ENCODE data around the gene B3GLCT.
"Not testable (repeated sequence)": the region's sequence is repeated elsewhere in the genome, so short reads cannot be mapped to it uniquely, and the experiment has no call there.

Gene B3GLCT

DNA sequence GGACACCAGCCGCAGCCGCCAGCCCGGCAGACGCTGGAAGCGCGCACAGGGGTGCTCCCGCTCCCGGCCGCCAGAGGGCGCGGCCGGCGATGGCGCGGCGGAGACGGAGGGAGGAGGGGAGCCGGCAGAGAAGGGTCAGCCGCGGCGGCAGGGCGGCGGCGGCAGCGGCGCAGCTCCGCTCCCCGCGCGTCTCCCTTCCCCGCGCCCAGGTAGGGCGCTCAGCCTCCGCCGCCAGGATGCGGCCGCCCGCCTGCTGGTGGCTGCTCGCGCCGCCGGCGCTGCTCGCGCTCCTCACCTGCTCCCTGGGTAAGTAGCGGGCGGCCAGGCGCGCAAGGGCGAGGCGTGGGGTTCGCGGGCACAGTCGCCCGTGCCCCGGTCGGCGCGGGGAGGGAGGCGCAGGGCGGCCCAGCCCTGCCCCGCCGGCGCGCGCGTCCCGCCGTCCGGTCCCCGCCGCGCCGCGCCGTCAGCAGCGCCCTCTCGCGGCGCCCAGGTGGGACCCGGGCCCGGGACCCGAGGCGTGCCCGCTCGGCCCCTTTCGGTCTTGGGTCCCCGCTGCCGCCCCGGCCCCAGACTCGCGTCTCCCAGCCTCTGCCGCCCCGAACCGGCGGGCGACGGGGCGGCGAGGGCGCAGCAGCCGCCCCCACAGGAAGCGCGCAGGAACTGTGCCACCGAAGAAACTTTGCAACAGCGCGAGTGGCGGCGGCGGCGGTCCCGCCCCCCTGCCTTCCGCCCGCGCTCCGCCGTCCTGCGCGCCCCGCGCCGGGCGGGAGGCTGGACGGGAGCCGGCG is at the start of gene B3GLCT:
TSS of gene B3GLCT (plus strand) at position 127 of the 788 bp plus-strand sequence. CDS start at position 237, 110 bp downstream.
- DNase-seq, result peak; percentile 65 to 67

DNA sequence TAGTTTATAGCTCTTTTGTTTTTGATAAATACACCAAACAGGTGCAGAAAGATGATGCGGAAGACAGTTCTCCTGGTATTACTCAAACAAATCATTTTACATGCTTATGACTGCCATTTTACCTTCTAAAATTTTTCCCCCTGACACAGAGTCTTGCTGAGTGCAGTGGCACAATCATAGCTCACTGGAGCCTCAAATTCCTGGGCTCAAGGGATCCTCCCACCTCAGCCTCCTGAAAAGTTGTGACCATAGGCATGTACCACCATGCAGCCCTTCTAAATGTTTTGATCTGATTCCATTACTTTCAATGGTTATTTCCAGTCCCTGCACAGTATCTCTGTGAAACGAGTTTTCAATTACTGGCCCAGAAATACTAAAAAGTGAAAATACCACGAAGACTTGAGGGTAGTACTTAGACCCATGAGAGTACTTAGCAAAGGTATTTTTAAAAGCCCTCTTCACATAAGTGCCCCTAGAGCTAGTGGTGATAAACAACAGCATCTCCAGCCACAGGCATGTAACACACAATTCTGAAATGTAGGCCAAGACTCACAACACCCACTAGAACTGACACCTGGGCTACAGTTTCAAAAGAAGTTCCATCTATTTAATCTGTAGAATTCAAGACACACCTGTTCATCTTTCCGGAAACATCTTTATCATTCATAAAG is 49.3 kb upstream of the B3GLCT start:
- DNase-seq, result no peak

DNA sequence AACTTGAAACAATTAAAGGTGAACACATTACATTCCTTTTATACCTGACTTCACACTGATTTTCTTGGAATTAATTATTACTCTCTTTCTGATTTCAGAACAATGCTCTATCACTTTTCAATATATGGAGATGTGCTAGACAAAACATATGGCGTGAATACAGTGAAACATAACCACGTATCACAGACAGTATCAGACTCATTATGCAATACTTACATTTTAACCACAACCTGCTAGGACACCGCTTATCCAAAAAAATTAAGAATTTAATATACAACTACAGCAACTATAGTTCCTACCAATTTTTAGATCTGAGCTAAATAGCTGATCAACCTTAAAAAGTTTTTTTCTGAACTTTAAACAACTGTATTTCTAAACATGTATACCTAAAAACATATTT is 47.9 kb upstream of the B3GLCT start:
- DNase-seq, result no peak

DNA sequence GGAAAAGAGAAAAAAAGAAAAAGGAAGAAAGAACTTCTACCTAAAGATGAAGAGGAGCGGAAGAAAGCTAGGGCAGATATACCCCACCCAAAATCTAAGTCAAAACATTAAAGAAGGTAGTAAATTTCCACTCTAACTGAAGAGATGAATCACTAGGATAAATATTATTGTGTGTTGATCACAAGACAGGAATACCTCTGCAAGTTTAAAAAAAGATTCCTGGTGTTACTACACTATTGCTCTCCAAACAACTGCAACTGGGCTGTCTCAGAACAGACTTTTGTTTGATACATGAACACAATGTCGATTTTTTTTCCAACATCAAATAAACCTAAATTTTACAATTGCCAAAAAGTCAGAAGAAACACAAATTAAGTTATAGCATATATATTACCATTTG is 44.8 kb upstream of the B3GLCT start:
- DNase-seq, result no peak

DNA sequence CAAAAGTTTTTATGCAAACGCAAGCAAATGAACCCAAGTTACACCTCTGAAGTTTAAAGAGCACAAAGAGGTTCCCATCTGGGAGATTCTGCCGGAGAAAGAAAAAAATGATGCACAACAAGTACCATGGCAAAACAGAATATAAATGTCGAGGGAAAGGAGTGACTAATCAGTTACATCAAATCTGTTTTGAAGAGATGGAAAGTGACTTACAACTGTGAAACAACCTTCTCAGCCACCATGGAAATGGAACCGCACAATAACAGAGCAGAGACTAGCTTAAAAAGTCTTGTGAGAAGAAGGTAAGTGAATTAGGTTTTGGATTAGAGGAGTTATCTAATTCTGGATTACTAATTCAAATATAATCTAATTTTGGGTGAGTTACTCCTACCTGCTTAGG is 40.5 kb upstream of the B3GLCT start:
- no peak for DNase-seq

DNA sequence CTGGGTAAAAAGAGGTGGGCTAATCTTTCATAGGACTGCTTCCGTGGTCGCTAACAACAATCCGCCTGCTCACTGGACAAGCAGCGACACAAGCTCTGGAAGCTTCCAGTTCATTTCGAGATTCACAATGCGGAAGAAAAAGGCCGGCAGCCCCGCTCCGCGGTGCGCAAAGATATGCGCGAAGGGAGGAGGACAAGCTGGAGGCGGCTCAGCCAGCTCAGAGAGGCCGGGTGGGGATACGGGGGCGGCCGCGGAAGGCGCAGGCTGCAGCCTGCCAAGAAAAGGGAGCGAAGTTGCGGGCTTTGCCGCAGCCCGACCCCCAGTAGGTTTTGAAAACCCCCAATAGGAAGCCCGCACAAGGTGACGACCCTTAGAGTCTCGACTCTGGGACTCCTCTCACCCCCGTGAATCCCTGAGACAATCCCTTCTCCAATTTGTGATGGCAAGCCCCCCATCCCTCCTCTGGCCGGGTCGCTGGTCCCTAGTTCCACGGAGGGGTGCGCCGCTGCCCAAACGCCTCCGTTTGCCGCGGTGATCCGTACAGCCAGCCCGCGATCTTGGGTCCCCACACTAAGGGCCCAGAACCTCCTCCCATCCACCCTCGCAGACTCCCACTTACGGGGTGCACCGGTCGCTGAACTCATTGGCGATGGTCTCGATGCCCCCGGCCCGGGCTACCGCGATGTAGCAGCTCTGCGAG is 38.8 kb upstream of the B3GLCT start:
- DNase-seq, result peak; percentile 56 to 61

DNA sequence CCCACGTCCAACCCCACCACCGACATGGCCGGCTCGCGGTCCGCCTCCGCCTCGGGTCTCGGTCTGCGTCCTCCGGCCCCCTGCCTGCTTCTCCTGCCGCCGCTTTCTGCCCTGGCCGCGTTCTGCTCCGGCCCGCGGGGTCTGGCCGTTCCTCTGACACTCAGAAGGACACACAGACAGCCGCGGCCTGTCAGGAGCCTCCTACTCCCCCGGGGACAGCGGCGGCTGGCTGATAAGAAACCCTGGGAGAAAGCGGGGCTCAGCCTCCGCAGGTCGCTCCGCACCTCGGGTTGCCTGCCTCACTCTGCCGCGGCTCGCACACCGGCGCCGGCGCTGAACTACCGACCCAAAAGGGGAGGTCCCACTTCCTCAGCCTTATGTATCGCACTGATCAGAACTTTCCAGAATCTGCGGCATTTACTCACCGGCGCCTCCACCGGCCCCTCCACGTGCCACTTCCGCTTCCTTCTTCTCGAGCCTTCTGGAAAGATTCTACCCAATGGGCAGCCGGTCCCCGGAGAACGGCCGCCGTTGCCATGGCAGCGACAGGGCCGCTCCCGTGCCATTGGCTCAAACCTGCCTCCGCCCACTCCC is 38.1 kb upstream of the B3GLCT start, which contains the start of gene HSPH1:
TSS of gene HSPH1 (minus strand) at position 348 of the 594 bp plus-strand sequence. CDS start at position 26, 322 bp downstream.
- DNase-seq, result peak; percentile 97 to 99

DNA sequence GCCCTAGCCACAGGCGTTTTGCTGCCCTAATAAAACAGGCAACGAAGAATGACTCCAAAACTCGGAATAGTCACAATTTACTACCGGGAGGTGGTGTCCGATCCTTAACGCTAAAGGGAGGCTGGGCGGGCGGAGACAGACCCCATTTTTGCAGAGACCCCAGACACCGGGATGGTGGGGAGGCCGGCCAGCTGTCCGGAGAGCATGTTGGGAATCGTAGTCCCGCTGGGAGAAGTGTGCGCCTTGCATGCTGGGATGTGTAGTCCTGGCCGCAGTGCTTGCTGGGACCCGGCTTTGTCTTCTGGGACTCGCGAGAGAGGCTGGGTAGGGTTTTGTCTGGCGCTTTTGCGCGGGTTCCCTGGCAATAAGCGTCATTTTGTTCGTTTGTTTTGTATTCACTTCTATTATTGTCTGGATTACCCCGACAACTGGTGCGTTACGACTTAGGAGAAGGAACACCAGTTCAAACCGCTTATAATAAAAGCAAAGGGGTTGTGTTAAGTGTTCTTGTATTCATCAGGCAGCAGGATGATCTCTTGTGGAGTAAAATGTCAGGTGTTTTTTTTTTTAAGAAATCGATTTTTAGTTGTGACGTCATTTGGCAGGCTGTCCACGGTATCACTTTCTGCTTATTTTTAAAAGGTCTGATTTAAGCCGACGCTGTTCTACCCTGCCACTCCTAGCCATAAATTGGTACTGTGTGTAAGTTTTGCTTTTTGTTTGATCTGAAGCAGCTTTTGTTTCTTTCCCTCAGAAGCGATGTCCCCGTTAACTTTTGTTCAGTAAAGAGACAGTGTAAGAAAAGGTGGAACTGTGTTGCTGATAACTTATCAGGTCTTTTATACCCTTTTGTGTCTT is 37.4 kb upstream of the B3GLCT start:
- peak; percentile 94 to 95 for DNase-seq

DNA sequence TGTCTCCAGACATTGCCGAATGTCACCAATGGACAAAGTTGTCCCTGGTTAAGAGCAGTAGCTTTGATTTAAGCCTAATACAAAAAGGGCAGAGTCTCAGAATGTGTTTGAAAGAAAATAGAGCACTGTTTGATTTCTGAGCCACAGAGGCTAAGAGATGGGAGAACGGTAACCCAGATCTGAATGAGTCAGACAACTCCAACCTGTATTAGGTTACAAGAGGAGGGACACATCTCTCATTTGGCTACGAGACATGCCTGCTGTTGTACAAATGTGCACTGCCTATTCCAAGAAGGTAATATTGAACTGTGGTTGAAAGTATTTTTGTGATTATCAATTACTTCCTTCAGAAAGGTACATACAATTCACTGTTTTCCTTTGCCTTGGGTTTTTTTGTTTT is 33.2 kb upstream of the B3GLCT start:
- DNase-seq, result no peak

DNA sequence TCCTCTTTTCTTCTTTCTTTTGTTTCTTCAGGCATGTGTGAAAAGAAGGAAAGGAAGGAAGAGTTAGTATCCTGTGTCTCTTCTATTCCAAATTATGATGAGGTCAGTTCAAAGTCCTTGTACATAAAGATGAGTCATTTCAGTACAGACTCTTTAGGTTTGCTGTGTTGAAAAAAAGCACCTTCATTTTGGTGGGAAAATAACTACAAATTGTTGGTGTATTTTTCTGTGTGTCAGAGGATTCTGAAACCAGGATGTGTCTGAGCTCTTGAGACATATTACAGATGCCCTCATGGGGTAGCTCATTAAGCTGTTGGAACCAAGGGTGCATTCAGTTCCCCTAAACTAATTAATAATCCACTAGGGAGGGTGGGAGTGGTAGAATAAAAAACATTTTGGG is 32.3 kb upstream of the B3GLCT start:
- no peak for DNase-seq

DNA sequence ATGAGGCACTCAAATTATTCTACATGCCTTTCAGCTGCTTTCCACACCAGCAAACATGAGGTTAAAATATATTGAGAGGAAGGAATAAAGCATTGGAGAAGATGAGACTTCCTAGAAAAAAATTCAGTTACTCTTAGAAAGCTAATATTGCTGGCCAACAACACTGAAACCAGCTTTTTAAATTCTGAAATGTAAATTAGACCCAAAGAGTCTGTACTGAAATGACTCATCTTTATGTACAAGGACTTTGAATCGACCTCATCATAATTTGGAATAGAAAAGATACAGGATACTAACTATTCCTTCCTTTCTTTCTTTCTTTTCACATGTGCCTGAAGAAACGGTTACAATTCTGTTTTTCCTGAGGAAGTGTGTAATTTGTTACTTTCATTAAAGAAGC is 31.6 kb upstream of the B3GLCT start:
- DNase-seq, result no peak

DNA sequence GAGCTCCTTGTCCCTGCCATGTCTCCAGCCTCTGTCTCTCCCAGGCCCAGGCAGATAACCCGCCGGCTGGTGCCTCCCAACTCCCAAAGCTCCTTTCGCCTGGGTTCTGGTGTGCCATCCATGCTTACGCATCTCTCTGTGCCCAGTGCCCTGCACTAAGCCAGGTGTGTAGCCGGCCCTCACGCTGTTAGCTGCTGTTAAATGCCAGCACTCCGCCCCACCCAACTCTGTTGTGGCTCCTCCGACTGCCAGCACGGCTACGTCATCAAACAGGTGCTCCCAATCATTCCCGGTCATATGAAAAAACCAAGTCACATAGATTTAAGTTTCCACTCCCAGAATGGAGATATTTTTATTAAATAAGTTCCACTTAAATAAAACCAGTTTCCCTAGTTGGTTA is 31.0 kb upstream of the B3GLCT start:
- DNase-seq, result no peak

DNA sequence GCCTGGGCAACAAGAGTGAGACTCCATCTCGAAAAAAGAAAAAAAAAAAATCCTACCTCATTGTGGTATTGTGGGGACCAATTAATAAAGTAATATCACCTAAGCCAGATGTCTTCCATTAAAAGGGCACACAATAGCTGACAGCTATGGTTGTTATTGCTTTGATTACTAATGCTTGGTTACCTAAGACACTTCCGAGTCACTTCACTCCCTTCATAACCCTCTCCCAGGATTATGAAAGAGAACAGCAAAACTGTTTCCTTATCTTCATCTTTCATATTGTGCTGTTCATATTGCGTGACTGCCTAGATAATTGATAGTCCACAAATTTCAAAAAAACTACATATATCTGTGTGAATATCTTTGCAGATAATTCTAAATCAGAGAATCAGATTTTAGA is 27.8 kb upstream of the B3GLCT start:
- no peak for DNase-seq

DNA sequence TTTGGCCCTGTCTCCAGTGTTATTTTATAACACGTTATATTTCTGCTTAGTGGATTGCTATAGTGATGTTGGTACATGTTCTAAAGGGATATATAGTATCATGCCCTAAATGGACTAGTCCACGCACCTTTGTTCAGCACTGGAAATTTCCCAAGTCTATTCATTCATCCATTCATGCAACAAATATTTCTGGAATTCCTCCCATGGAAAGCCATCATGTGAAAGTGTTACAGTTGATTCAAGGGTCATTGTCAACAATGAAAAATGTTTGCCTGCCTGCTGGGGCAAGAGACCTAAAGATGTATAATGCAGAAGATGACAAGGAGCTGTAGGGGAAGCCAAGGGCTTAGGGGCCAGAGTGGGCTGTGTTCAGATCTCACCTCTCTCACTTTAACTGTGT is 27.2 kb upstream of the B3GLCT start:
- no peak for DNase-seq

DNA sequence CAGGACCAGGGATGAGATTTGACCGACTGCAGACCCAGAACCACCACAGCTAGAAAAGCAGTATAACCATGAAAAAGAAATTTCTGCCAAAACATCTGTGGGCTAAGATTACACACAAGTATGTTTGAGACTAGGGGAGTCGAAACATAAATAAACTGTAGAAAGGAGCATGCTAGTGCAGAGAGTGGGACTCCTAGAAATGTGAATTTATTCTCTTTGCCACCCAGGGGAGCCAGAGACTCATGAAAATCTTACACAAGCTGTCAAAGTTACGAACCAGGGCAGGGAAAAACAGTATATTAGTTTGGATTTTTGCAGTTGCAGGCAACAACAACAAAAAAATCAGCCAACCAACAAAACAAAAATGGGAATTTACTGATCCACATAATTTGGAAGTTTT is 25.8 kb upstream of the B3GLCT start:
- DNase-seq, result no peak

DNA sequence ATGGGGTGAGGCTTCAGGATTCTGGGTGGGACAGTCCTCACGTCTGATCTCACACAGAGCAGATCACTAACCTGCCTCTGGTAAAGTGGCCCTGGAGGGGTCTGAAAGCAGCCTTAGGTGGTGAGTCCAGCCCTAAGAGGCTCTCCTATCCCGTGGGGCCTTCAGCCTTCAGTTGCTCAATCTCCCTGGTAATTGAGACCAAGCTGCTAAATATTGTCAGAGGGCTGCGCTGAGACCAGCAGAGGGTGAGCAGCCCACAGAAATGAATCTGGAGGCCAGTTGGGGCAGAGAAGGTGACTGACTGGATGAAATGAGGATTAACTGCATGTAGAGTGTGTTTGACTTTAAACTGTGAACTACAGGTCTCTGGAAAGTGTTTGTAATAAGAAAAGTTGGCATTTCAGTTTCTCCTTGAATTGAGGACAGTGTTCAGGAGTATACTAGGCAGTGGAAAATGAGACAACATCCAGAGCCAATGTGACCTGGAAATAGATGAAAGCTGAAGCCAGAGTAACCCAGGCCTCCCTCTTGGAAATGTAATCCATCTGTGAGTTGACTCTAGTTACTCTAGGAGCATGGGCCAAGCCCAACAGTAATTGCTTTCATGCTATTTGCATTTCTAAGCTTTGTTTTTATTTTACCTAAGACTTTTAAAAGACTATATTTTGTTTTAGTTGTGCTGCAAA is 23.8 kb upstream of the B3GLCT start:
- no peak for DNase-seq

DNA sequence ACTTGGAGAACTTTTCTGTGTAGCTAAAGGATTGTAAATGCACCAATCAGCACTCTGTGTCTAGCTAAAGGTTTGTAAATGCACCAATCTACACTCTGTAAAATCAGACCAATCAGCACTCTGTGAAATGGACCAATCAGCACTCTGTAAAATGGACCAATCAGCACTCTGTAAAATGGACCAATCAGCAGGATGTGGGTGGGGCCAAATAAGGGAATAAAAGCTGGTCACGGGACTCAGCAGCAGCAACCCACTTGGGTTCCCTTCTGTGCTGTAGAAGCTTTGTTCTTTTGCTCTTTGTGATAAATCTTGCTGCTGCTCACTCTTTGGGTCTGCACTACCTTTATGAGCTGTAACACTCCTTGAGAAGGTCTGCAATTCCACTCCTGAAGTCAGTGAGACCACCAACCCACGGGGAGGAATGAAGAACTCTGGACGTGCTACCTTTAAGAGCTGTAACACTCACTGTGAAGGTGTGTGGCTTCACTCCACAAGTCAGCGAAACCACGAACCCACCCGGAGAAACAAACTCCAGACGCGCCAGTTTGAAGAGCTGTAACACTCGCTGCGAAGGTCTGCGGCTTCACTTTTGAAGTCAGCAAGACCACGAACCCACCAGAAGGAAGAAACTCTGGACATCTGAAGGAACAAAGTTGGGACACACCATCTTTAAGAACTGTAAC is 21.8 kb upstream of the B3GLCT start:
- DNase-seq, result not testable (repeated sequence)

DNA sequence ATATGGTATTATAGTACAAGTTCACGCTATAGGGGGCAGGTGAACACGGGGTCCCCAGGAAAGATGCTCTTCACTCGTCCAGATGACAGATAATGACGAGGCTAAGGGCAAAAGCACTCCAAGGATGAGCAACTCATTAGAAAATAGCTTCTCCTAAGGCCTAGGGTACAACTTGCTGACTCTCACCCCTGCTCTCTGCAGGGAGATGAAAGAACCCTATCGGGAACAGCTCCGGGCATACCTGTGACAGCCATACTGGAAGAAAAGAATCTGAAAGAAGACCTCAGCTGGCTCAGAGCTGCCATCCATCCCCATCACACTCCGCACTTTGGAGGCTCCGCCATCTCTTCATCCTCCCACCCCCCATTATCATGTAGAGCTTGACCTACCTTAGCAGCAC is 20.5 kb upstream of the B3GLCT start:
- no peak for DNase-seq

DNA sequence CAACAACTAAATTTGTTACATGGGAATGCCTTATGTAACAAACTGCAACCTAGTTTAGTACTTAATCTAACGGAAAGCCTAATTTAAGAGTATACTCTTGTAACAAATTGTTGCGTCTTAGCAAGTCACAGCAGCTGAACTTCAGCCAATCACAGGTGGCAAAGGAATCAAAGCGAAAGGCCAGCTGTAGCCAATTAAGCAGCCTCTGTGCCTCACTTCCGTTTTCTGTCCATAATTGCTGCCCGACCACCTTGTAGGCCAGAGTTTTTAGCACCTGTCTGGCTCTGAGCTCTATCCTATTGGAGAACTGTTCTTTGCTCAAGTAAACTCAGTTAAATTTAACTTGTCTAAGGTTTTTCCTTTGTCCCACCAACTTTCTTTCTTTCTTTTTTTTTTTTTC is 20.0 kb upstream of the B3GLCT start:
- no peak for DNase-seq

DNA sequence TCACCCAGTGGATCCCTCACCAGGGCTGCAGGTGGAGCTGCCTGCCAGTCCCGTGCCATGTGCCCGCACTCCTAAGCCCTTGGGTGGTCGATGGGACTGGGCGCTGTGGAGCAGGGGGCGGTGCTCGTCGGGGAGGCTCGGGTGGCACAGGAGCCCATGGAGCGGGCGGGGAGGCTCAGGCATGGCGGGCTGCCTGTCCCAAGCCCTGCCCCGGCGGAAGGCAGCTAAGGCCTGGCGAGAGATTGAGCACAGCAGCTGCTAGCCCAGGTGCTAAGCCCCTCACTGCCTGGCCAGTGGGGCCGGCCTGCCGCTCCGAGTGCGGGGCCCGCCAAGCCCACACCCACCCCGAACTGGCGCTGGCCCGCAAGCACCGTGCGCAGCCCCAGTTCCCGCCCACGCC is 16.8 kb upstream of the B3GLCT start:
- no peak for DNase-seq

DNA sequence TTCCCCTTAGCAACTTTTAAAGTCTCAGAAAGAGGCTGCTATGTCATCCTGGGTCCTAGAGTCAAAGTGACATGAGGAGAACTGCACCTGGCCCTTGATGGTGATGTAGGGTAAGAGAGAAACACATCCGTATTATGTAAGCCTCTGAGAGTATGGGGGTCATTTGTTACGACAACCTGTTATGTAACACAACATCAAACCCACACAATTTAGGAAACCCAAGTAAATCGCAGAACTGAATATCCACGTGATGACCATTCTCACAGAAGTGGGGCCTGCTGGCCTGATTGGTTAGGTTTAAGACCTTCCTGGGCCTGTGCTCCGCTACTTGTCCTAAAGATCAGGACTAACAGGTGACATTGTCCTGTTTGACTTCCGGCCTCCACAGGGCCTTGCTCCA is 15.3 kb upstream of the B3GLCT start:
- DNase-seq, result no peak
